Smooth muscle cell of bladder (primary cell): ENCODE data around the gene SGCA. TPM values are rescaled to one million over a fixed set of nuclear protein-coding genes. Genes with fewer than 3 reads are reported as not detected.

Experiments used
- total RNA-seq: library from RNA; depleted of rRNA; stranded (reverse); fragments of >200 nt; gene quantifications from 2 replicates; pipeline ENCODE4 v1.2.3, GENCODE V29; 2014

Gene SGCA
- 0.18 TPM in 1 of 2 replicates, not detected in the other for total RNA-seq

DNA sequence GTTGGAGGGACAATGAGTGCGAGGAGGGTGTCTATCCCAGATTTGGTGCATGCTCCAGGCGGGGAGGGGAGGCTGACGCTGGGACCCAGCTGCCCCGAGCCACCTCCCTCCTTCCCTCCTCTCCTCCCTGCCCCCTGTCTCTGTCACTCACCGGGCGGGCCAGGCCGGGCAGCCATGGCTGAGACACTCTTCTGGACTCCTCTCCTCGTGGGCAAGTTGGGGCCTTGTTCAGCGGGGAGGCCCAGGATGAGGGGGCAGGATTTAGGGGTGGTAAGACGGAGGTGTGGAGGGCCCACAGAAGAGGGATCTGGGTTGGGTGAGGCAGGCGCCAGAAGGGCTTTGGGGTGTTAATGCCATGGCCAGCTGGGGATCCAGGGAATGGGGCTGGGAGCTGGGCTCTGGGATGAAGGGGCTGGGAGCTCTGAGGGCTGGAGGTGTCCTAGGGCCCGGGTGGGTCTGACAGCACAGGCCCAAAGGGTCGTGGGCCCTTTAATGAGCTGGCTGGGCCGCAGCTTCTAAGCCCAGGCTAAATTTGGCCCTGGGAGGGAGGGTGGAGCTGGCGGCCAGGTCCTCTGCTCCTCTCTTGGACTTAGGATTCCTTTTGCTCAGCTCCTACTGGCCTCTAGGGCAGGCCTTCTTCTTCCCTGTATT, at the start of gene SGCA:
Gene SGCA, plus strand, starts transcription at position 139 of the 651 bp plus-strand sequence. Its CDS starts 36 bp downstream, at position 175.

DNA sequence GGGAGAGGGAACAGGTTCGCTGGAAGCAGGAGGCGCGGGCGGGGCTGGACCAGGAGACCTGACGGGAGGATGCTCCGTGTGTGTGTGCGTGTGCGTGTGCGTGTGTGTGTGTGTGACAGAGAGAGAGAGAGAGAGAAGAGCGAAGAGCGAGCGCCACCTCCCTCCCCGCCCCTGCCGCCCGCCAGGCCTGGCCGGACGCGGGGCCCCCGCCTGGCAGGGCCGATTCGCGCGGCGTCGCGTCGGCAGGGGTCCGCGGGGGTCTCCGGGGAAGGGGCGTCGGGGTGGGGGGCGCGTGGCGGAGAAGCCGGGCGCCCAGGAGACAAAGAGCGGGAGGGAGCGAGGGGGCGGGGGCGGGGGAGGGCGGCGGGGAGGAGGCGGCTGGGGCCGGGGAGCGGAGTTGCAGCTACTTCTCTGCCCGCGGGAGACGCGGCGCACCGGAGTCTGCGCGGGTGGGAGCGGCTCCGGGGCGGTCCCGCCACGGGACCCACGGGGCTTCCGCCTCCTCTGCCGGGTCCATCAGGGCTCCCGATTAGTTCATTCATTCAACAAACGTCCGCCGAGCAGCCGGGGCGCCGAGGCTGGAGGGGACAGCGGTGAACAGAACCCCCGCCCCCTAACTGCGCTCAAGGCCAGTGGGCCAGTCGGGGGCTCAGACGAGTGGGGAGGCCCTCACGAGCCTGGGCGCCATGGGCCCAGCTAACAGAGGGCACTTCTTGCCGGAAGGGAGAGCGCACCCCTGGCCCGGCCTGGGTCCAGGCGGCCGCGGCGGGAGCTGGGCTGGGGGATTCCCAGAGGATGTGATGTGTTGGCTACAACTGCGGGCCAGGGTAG, 35.9 kb upstream of the SGCA start, which contains the start of gene SAMD14:
Gene SAMD14, minus strand, starts transcription at position 433 of the 831 bp plus-strand sequence. CDS start 5,201 bp downstream, outside the sequence.

DNA sequence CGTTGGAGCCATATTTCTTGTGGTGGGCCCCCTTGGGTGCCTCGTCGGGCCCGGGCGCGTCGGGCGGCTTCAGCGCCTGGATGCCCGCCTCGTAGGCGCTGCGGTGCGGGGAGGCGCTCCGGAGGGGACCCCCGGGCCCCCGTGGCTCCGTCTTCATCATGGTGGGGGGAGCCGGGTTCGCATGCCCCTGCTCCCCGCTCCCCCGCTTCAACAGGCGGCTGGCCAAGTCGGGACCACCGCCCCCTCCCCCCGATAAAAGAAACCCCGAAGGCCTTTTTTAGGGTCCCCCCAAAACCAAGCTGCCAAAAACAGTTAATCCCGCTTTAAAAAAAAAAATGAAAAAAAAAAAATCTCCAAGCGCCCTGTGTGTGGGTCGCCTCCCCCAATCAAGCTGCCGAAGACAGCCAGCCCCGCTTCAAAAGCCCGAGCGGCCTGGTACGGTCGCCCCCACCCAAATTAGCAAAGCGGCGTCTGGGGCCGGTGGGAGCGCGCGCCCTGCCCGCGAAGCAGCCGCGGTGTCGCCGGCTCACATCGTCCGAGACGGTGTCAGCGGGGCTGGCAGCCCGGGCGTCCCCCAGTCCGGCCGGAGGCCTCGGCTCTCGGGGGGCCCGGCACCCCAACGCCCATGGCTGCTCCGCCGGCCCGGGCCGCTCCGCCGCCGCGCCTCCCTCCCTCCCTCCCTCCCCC, 15.3 kb upstream of the SGCA start, which contains the start of gene PPP1R9B:
Gene PPP1R9B, minus strand, starts transcription at position 324 of the 687 bp plus-strand sequence. Its CDS starts 164 bp downstream, at position 160.

DNA sequence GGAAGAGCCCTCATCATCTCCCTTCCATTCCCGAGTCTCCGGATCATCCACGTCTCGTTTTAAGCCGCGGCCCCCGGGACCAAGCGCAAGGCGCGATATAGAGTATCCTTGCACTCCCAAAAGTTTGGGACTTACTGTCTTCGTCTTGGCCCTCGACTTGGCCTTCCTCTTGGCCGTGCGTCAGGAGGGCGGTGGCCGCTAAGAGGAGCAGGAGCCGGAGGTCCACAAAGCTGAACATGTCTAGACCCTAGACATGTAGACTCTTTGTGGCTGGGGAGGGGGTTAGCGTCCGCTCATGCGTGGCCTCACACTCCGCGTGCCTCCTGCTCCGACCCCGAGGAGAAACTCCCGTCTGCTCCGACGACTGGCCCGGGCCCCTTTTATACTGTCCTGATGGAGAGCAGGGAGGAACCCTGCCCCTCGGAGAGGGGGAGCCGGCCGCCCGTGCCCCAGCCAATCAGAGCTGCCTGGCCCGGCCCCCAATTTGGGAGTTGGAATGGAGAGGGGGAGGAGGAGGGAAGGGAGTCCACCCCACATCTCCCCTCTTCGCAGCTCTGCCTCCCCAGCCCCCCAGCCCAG, 35.6 kb downstream of the SGCA start, which contains the start of gene COL1A1:
Gene COL1A1, minus strand, starts transcription at position 356 of the 579 bp plus-strand sequence. Its CDS starts 118 bp downstream, at position 238.

Other genes starting within 250 kb of the SGCA start
- gene DLX4, start 196.8 kb upstream of the SGCA start, total RNA-seq: not detected in 2 replicates
- gene DLX3, start 170.8 kb upstream of the SGCA start, total RNA-seq: not detected in 2 replicates
- gene ITGA3, start 109.9 kb upstream of the SGCA start, total RNA-seq: 15.1 and 16.9 TPM in 2 replicates
- gene PDK2, start 70.7 kb upstream of the SGCA start, total RNA-seq: 16.6 and 21.4 TPM in 2 replicates
- 1.4 and 1.9 TPM in 2 replicates for gene SAMD14, start 35.8 kb upstream of the SGCA start, total RNA-seq
- gene PPP1R9B, start 15.3 kb upstream of the SGCA start, total RNA-seq: 25.6 and 41.8 TPM in 2 replicates
- gene COL1A1, start 35.6 kb downstream of the SGCA start, total RNA-seq: 1,223 and 1,870 TPM in 2 replicates
- gene TMEM92, start 108.5 kb downstream of the SGCA start, total RNA-seq: under 0.01 and 0.09 TPM in 2 replicates
- gene XYLT2, start 180.1 kb downstream of the SGCA start, total RNA-seq: 46.5 and 52.6 TPM in 2 replicates
- 68.6 and 68.9 TPM in 2 replicates for gene MRPL27, start 207.2 kb downstream of the SGCA start, total RNA-seq
- 1.3 TPM in 2 replicates for gene EME1, start 207.2 kb downstream of the SGCA start, total RNA-seq
- gene LRRC59, start 231.5 kb downstream of the SGCA start, total RNA-seq: 135 and 154 TPM in 2 replicates